ENCODE data around the gene RDH16.

GRCh38 chr12:56921346-56921745, 36.1 kb downstream of the RDH16 start:
- TF ChIP-seq, protein P1, sequence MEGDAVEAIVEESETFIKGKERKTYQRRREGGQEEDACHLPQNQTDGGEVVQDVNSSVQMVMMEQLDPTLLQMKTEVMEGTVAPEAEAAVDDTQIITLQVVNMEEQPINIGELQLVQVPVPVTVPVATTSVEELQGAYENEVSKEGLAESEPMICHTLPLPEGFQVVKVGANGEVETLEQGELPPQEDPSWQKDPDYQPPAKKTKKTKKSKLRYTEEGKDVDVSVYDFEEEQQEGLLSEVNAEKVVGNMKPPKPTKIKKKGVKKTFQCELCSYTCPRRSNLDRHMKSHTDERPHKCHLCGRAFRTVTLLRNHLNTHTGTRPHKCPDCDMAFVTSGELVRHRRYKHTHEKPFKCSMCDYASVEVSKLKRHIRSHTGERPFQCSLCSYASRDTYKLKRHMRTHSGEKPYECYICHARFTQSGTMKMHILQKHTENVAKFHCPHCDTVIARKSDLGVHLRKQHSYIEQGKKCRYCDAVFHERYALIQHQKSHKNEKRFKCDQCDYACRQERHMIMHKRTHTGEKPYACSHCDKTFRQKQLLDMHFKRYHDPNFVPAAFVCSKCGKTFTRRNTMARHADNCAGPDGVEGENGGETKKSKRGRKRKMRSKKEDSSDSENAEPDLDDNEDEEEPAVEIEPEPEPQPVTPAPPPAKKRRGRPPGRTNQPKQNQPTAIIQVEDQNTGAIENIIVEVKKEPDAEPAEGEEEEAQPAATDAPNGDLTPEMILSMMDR (IDR thresholded peaks at IDR 0.05), result no peak
- no peak for TF ChIP-seq EZH2 (IDR thresholded peaks at IDR 0.05)
